ENCODE data around the gene MAP10.

Gene MAP10

DNA sequence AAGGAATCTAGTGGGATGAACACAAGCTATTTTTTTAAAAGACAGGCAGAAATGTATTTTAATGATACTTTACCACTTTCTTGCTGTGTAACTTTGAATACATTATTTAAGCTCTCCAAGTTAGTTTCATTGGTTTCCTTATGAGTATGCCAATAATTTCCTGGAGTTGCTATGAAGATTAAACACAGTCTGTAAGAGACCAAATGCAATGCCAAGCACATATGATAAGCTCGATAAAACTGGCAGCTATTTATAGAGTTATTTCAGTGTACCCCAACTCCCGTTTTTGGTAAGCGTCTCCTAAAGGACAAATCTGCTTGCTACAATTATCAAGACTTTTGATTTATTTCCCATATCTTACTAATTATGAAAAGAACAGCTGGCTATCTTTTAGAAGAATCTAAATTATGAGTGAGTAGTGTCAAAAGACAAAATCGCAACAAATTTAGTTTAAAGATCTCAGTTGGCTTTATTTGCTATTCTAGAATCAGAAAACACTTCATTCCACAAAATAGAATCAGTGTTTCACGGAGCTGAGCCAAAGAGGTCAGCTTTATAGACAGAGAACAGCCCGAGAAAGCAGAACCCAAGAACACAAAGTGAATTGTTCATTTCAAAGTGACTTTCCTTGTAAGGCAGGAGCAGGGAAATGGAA, 7.2 kb upstream of the MAP10 start:
- no peak for DNase-seq (ENCODE audit: low spot score)

DNA sequence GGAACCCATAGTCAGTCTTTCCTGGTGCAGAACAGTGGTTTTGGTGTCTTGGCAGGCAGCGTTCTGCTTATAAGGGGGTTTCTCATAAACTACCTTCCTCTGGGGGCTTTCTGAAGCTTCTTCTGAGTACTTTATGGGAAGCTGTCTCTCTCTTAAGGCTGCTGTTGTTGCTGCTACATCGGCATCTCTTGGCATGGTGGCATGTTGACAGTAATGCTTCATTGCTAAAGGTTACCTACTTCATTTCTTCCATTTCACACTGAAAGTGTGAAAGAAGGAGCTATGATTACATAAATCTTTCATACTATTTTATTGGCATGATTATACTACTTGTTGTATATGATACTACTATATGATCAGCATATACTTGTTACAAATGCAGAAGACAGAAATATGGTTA, 6.3 kb upstream of the MAP10 start:
- no peak for DNase-seq (ENCODE audit: low spot score)

GRCh38 chr1:232806186-232806510, 932 bp downstream of the MAP10 start:
- no peak for DNase-seq (ENCODE audit: low spot score)

DNA sequence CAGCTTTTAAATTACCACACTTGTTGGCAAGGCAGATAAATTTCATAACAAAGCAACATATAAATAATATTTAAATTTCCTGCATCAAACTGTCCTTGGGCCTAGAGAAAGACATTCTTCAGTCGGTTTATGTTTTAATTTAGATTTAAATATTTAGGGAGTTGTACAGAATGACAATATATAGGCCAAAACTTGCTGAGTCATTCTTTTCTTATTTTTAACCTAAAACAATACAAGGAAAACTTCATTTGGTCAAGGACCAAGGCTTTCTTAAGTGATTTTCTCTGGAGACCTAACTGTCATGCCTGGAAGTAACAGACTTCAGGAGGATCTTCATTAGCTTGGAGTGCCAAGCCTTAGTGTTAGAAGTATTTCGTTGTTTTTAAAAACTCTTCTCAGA, 5.6 kb downstream of the MAP10 start:
- DNase-seq (ENCODE audit: low spot score), result no peak

- no peak for DNase-seq (ENCODE audit: low spot score)
These were observed 7.3 kb downstream of the MAP10 start for GRCh38 chr1:232812560-232812959.

GRCh38 chr1:232813097-232813496, 7.9 kb downstream of the MAP10 start:
- no peak for DNase-seq (ENCODE audit: low spot score)

DNA sequence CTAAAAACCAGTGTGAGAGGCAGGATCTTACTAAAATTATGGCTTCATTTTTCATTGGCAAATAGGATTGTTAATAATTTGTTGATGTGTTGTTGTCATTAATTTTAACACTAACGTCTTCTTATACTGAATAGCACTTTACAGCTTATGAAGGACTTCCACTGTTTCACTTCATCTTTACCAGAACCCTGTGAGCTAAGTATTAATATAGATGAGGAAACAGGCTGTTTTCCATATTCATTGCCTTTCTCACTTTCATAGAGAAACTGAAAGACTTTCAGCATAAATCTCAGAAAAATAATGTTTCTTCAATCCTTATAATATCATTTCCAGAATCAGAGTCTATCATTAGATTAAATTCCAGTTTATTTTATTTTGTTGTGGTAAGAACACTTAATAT, 8.5 kb downstream of the MAP10 start:
- no peak for DNase-seq (ENCODE audit: low spot score)

DNA sequence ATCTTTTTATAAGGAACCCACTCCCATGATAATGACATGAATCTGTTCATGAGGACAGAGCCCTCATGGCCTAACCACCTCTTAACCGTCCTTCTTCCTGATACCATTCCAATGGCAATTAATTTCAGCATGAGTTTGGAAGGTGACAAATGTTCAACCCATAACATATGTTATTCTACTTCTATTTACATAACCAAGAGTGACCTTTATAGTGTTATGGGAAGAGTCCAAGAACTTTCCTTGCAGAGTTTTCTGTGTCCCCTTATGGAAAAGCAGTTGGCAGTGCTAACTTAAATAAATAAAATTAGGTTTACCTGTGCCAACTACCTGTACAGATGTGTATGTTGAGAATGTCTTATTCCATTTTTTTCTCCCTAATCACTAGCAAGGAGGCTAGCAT, 11.1 kb downstream of the MAP10 start:
- no peak for DNase-seq (ENCODE audit: low spot score)

- DNase-seq (ENCODE audit: low spot score), result no peak
These were observed 12.8 kb downstream of the MAP10 start for GRCh38 chr1:232818040-232818439.

GRCh38 chr1:232820431-232820830, 15.2 kb downstream of the MAP10 start:
- no peak for DNase-seq (ENCODE audit: low spot score)

DNA sequence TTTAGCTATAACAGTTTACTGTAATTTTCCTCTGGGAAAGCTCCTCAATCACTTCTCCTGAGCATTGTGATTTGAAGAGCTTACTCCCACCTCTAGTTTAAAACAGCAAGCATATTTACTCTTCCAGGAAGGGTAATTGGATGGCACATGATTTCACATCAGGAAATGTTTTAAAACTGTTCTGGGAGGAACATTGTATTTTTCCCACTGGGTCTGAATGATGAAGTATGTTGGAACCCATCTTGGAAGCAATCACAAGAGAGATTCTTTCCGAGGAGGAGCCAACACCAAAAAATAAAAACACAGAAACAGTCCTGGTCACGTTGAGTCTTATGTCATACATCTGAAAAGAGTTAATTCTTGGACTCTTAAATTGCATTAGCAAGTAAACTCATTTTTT, 17.3 kb downstream of the MAP10 start:
- no peak for DNase-seq (ENCODE audit: low spot score)

DNA sequence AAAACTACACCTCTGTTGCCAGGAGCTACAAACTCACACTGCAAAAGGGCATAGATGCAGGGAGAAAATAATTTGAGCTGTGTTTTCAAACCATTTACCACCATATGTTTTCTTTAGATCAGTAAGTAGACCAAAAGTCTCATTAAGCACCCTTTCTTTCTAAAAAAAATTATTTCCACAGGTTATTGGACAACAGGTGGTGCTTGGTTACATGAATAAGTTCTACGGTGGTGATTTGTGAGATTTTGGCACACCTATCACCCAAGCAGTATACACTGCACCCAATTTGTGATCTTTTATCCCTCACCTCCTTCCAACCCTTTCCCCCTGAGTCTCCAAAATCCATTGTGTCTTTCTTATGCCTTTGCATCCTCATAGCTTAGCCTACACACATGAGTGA, 21.1 kb downstream of the MAP10 start:
- DNase-seq (ENCODE audit: low spot score), result no peak

DNA sequence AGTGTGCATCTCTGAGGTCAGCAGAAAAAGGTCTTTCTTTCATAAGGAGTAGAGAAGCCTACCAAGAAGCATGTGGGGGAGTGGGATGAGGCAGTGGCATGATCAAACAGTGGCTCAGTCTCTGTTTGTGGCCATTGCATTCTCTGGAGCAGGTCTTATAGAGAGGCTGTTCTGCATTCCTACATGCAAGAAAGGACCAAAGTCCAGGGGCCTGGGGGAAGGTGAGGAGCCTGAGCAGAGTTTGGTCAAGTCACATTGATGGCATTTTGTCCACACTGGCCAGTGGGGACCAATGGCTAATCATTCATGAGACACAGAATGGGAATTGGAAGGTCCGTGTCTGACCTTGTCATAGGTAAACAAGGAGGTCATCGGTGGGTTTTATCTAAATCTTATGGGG, 25.4 kb downstream of the MAP10 start:
- no peak for DNase-seq (ENCODE audit: low spot score)

- DNase-seq (ENCODE audit: low spot score), result no peak
These were observed 26.7 kb downstream of the MAP10 start for GRCh38 chr1:232831895-232832294.

DNA sequence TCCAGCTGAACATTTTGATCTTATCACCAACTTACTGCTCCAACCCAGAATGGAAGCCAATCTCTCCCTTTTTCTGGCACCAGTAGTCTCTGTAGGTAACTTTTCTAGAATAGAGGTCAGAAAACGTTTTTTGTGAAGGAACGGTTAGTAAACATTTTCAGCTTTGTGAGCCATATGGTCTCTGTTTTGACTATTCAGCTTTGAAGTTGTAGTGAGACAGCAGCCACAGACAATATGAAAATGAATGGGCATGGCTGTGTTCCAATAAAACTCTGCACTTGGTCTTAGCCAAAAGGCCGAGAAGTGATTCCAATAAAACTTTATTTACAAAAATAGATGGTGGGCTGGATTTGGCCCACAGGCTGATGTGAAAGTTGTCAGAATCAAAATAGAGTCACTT, 28.9 kb downstream of the MAP10 start:
- no peak for DNase-seq (ENCODE audit: low spot score)

GRCh38 chr1:232835166-232835565, 29.9 kb downstream of the MAP10 start:
- DNase-seq (ENCODE audit: low spot score), result no peak

DNA sequence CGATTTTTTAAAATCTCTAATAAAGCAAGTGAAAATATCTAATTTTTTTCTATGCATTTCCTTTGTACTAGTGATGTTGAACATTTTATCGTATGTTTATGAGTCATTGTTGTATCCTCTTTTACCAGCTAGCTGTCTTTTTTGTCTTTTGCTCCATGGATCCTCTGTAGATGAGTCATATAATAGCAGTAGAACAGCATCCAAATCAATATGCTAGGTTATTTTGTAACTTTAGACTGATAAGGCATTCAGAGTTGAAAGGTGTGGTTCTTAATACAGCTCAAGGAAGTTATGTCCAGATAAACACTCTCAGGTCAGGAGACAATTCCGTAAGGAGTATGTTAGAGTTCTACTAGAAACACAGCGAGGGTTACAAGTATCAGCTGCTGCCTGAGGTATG, 31.9 kb downstream of the MAP10 start:
- DNase-seq (ENCODE audit: low spot score), result no peak

GRCh38 chr1:232841823-232842565, 36.8 kb downstream of the MAP10 start:
- no peak for DNase-seq (ENCODE audit: low spot score)

DNA sequence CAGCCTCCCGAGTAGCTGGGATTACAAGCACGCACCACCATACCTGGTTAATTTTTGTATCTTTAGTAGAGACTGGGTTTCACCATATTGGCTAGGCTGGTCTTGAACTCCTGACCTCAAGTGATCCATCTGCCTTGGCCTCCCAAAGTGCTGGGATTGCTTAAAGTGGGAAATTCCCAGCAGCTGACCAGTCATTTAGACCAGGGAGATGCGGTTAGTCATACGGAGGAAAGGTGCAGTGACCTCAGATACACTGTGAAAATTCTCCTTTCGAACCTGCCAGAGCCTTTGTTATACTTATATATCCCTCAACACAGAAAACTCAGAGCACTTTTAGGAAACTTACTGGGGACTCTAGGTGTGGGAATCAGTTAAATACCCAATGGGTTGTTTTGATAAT, 39.6 kb downstream of the MAP10 start:
- DNase-seq (ENCODE audit: low spot score), result no peak

- DNase-seq (ENCODE audit: low spot score), result no peak
These were observed 40.3 kb downstream of the MAP10 start for GRCh38 chr1:232845406-232845955.

- DNase-seq (ENCODE audit: low spot score), result no peak
These were observed 46.3 kb downstream of the MAP10 start for GRCh38 chr1:232851532-232851931.

- DNase-seq (ENCODE audit: low spot score), result no peak
These were observed 49.0 kb downstream of the MAP10 start for GRCh38 chr1:232853994-232854797.

GRCh38 chr1:232854798-232855159, 49.6 kb downstream of the MAP10 start:
- no peak for DNase-seq (ENCODE audit: low spot score)

Measured in left forelimb (tissue), 1 donor.